NB4 (cell line): Measurements from ENCODE around the gene GPN1.

Source experiments
- DNase-seq: peaks from one replicate; pipeline ENCODE4 v3.0.0; 2010; ENCODE audit warnings: low read depth
- H3K4me3 ChIP-seq: one replicate; pipeline ENCODE4 v1.5.1; 2011; ENCODE audit warnings: mild to moderate bottlenecking, low read depth, low read length, moderate library complexity
- CTCF ChIP-seq: IDR thresholded peaks from one replicate; pipeline ENCODE4 v1.5.1; 2012; ENCODE audit warnings: low read depth, low read length
- MAX ChIP-seq: IDR thresholded peaks from 2 replicates; pipeline ENCODE4 v1.6.1; 2011; ENCODE audit warnings: low read depth, low read length
- MYC ChIP-seq: IDR thresholded peaks from 2 replicates; pipeline ENCODE4 v1.6.1; 2011; ENCODE audit warnings: low read depth, low read length
- POLR2A ChIP-seq: IDR thresholded peaks from 2 replicates; pipeline ENCODE4 v1.6.1; 2011; ENCODE audit warnings: mild to moderate bottlenecking; ENCODE audit not compliant: insufficient read length; ENCODE audit errors: extremely low read depth

The GPN1 gene

GRCh38 chr2:27663285-27664153 is 34.7 kb downstream of the GPN1 start, which contains the start of the genes SLC4A1AP and SUPT7L:
TSS of gene SLC4A1AP (plus strand) at chr2:27663889. CDS start at chr2:27663915, 26 bp downstream.
TSS of gene SUPT7L (minus strand) at chr2:27663614. CDS start at chr2:27662192, 1,422 bp downstream.
- peak; percentile 90 for DNase-seq

GRCh38 chr2:27664154-27664574 is 35.3 kb downstream of the GPN1 start:
- peak overlapping the region; percentile 93 for H3K4me3 ChIP-seq
- DNase-seq = no peak
- TF ChIP-seq MAX = no peak
- no peak for TF ChIP-seq POLR2A
- TF ChIP-seq MYC = no peak
- TF ChIP-seq CTCF = no peak

More at GRCh38 chr2:27663285-27664153, 34.7 kb downstream of the GPN1 start, which contains the start of the genes SLC4A1AP and SUPT7L:
- H3K4me3 ChIP-seq = peak within 1 kb of the TSS; percentile 93
- TF ChIP-seq MAX = no peak
- 0 out of 2 replicates have a peak, but pooled peaks have one; percentile 8 for TF ChIP-seq MYC
- TF ChIP-seq CTCF = peak; percentile 5
- peak; percentile 65 for TF ChIP-seq POLR2A

GRCh38 chr2:27664622-27665363 is 35.9 kb downstream of the GPN1 start:
- TF ChIP-seq MAX (no peak), CTCF (no peak), POLR2A (no peak), MYC (no peak)
- DNase-seq = peak; percentile 46
- H3K4me3 ChIP-seq = peak overlapping the region; percentile 93

- no peak overlapping the region for H3K4me3 ChIP-seq
- TF ChIP-seq CTCF (no peak), MAX (no peak), POLR2A (no peak), MYC (no peak)
- peak; percentile 43 for DNase-seq
These were observed 38.6 kb downstream of the GPN1 start for GRCh38 chr2:27667446-27667845.

- no peak overlapping the region for H3K4me3 ChIP-seq
- TF ChIP-seq CTCF = no peak
- no peak for TF ChIP-seq MYC
- TF ChIP-seq POLR2A = no peak
- no peak for TF ChIP-seq MAX
- no peak for DNase-seq
These were observed 42.4 kb downstream of the GPN1 start for GRCh38 chr2:27671235-27671634.
